ENCODE measurements around the gene ZNF560. TPM values are rescaled to one million over a fixed set of nuclear protein-coding genes. Genes with fewer than 3 reads are reported as not detected.

Gene ZNF560
- total RNA-seq, 1 donor from 2014 or later, result 0.52 TPM

- H3K4me3 ChIP-seq (ENCODE audit: low read length in 3 of 3), result peak overlapping the region in 2 of 3 donors; percentile 32 to 38
- H3K9ac ChIP-seq (ENCODE audit: low read depth in 1 of 3, low read length in 3 of 3), result no peak overlapping the region
- no peak overlapping the region for H3K27ac ChIP-seq (ENCODE audit: low read depth, low read length)
- peaks cover 48 to 57% (median 51%) of the 10 kb centered on the region in 3 donors for H3K9me3 ChIP-seq (ENCODE audit: control insufficient read depth in 3 of 3, low read length in 3 of 3)
- H3K36me3 ChIP-seq (ENCODE audit: control insufficient read depth in 3 of 3, insufficient read depth in 3 of 3, low read length in 3 of 3), result peaks cover 36 to 44% (median 41%) of the 10 kb centered on the region in 3 donors
- no peaks in the 10 kb centered on the region for H3K27me3 ChIP-seq (ENCODE audit: control insufficient read depth in 3 of 3, insufficient read depth in 3 of 3, low read length in 3 of 3)
- H3K4me1 ChIP-seq (ENCODE audit: control insufficient read depth in 3 of 3, insufficient read depth in 3 of 3, low read length in 3 of 3), result no peaks in the 10 kb centered on the region
Observed at GRCh38 chr19:9523885-9524474, 25.6 kb upstream of the ZNF560 start.

- Histone ChIP-seq H3K9me3 (ENCODE audit: control insufficient read depth in 3 of 3, low read length in 3 of 3) (peaks cover 2 to 18% (median 6%) of the 10 kb centered on the region in 3 donors), H3K4me3 (ENCODE audit: low read length in 3 of 3) (no peak overlapping the region), H3K27ac (ENCODE audit: low read depth, low read length) (no peak overlapping the region), H3K9ac (ENCODE audit: low read depth in 1 of 3, low read length in 3 of 3) (no peak overlapping the region), H3K4me1 (ENCODE audit: control insufficient read depth in 3 of 3, insufficient read depth in 3 of 3, low read length in 3 of 3) (no peaks in the 10 kb centered on the region), H3K27me3 (ENCODE audit: control insufficient read depth in 3 of 3, insufficient read depth in 3 of 3, low read length in 3 of 3) (no peaks in the 10 kb centered on the region), H3K36me3 (ENCODE audit: control insufficient read depth in 3 of 3, insufficient read depth in 3 of 3, low read length in 3 of 3) (no peaks in the 10 kb centered on the region)
Observed at GRCh38 chr19:9507285-9507684, 8.9 kb upstream of the ZNF560 start.

DNA sequence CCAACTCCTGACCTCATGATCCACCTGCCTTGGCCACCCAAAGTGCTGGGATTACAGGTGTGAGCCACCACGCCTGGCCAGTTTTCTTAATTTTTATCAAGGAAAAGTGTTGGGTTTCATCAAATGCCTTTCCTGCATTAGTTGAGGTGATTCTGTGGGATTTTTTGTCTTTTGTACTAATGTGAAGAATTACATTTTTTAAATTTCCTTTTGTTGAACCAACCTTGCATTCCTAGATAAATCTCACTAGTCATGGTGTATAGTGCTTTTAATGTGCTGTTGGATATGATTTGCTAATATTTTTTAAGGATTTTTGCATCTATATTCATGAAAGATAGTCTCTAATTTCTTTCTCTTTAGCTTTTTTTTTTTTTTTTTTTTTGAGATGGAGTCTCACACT is 2.4 kb upstream of the ZNF560 start:
- Histone ChIP-seq H3K4me3 (ENCODE audit: low read length in 3 of 3) (no peak overlapping the region), H3K36me3 (ENCODE audit: control insufficient read depth in 3 of 3, insufficient read depth in 3 of 3, low read length in 3 of 3) (no peaks in the 10 kb centered on the region), H3K27me3 (ENCODE audit: control insufficient read depth in 3 of 3, insufficient read depth in 3 of 3, low read length in 3 of 3) (no peaks in the 10 kb centered on the region), H3K9ac (ENCODE audit: low read depth in 1 of 3, low read length in 3 of 3) (no peak overlapping the region), H3K4me1 (ENCODE audit: control insufficient read depth in 3 of 3, insufficient read depth in 3 of 3, low read length in 3 of 3) (no peaks in the 10 kb centered on the region), H3K9me3 (ENCODE audit: control insufficient read depth in 3 of 3, low read length in 3 of 3) (peaks cover 8 to 10% (median 9%) of the 10 kb centered on the region in 3 donors), H3K27ac (ENCODE audit: low read depth, low read length) (no peak overlapping the region)

DNA sequence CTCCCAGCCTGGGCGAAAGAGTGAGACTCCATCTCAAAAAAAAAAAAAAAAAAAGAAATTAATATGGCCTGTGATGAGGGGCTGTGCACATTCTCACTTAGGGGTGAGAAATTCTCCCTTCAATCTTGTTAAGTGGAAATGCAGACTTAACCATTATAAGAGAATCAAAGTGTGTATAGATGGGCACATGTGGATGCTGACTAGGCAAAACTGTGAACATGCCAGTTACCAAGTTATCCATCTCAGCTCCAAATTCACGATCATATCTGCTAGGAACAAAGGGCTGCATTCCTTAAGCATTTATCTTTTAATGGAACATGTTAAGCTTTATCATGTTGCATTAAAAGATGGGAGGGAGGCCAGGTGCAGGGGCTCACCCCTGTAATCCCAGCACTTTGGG is 4.3 kb downstream of the ZNF560 start:
- Histone ChIP-seq H3K4me3 (ENCODE audit: low read length in 3 of 3) (no peak overlapping the region), H3K9ac (ENCODE audit: low read depth in 1 of 3, low read length in 3 of 3) (no peak overlapping the region), H3K36me3 (ENCODE audit: control insufficient read depth in 3 of 3, insufficient read depth in 3 of 3, low read length in 3 of 3) (no peaks in the 10 kb centered on the region), H3K27ac (ENCODE audit: low read depth, low read length) (no peak overlapping the region), H3K27me3 (ENCODE audit: control insufficient read depth in 3 of 3, insufficient read depth in 3 of 3, low read length in 3 of 3) (no peaks in the 10 kb centered on the region), H3K4me1 (ENCODE audit: control insufficient read depth in 3 of 3, insufficient read depth in 3 of 3, low read length in 3 of 3) (no peaks in the 10 kb centered on the region), H3K9me3 (ENCODE audit: control insufficient read depth in 3 of 3, low read length in 3 of 3) (peaks cover 6 to 12% (median 7%) of the 10 kb centered on the region in 3 donors)

DNA sequence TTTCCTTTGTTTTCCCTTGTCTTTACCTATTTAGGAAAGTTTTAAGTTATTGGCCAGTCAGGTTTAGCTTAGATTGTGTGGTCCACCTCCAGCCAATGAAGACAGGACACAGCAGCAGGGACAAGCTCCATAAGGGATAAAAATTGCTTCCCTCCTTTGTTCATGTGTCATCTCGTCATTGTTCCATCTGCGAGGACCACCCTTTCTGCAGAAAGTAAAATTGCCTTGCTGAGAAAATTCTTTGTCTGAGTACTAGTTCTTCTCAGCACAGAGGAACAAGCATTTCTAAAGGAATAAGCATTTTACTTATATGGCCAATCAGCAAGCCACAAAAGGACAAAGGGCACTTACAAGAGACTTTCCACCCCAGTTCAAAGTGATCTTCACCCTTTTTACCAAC is 11.4 kb downstream of the ZNF560 start:
- Histone ChIP-seq H3K36me3 (ENCODE audit: control insufficient read depth in 3 of 3, insufficient read depth in 3 of 3, low read length in 3 of 3) (no peaks in the 10 kb centered on the region), H3K9me3 (ENCODE audit: control insufficient read depth in 3 of 3, low read length in 3 of 3) (peaks cover 0 to 18% (median 8%) of the 10 kb centered on the region in 3 donors), H3K4me3 (ENCODE audit: low read length in 3 of 3) (no peak overlapping the region), H3K27me3 (ENCODE audit: control insufficient read depth in 3 of 3, insufficient read depth in 3 of 3, low read length in 3 of 3) (no peaks in the 10 kb centered on the region), H3K4me1 (ENCODE audit: control insufficient read depth in 3 of 3, insufficient read depth in 3 of 3, low read length in 3 of 3) (no peaks in the 10 kb centered on the region), H3K27ac (ENCODE audit: low read depth, low read length) (no peak overlapping the region), H3K9ac (ENCODE audit: low read depth in 1 of 3, low read length in 3 of 3) (no peak overlapping the region)

GRCh38 chr19:9485140-9485539 is 13.3 kb downstream of the ZNF560 start:
- H3K9me3 ChIP-seq (ENCODE audit: control insufficient read depth in 3 of 3, low read length in 3 of 3), result peaks cover 0 to 18% (median 8%) of the 10 kb centered on the region in 3 donors
- H3K4me1 ChIP-seq (ENCODE audit: control insufficient read depth in 3 of 3, insufficient read depth in 3 of 3, low read length in 3 of 3), result no peaks in the 10 kb centered on the region
- H3K4me3 ChIP-seq (ENCODE audit: low read length in 3 of 3), result no peak overlapping the region
- H3K27me3 ChIP-seq (ENCODE audit: control insufficient read depth in 3 of 3, insufficient read depth in 3 of 3, low read length in 3 of 3), result no peaks in the 10 kb centered on the region
- no peak overlapping the region for H3K9ac ChIP-seq (ENCODE audit: low read depth in 1 of 3, low read length in 3 of 3)
- H3K36me3 ChIP-seq (ENCODE audit: control insufficient read depth in 3 of 3, insufficient read depth in 3 of 3, low read length in 3 of 3), result no peaks in the 10 kb centered on the region
- no peak overlapping the region for H3K27ac ChIP-seq (ENCODE audit: low read depth, low read length)

- H3K9me3 ChIP-seq (ENCODE audit: control insufficient read depth in 3 of 3, low read length in 3 of 3), result peaks cover 5 to 7% (median 6%) of the 10 kb centered on the region in 3 donors
- no peaks in the 10 kb centered on the region for H3K4me1 ChIP-seq (ENCODE audit: control insufficient read depth in 3 of 3, insufficient read depth in 3 of 3, low read length in 3 of 3)
- no peaks in the 10 kb centered on the region for H3K36me3 ChIP-seq (ENCODE audit: control insufficient read depth in 3 of 3, insufficient read depth in 3 of 3, low read length in 3 of 3)
- H3K9ac ChIP-seq (ENCODE audit: low read depth in 1 of 3, low read length in 3 of 3), result no peak overlapping the region
- H3K27ac ChIP-seq (ENCODE audit: low read depth, low read length), result no peak overlapping the region
- no peaks in the 10 kb centered on the region for H3K27me3 ChIP-seq (ENCODE audit: control insufficient read depth in 3 of 3, insufficient read depth in 3 of 3, low read length in 3 of 3)
- no peak overlapping the region for H3K4me3 ChIP-seq (ENCODE audit: low read length in 3 of 3)
Observed at GRCh38 chr19:9474975-9475374, 23.4 kb downstream of the ZNF560 start.

- no peaks in the 10 kb centered on the region for H3K4me1 ChIP-seq (ENCODE audit: control insufficient read depth in 3 of 3, insufficient read depth in 3 of 3, low read length in 3 of 3)
- no peak overlapping the region for H3K4me3 ChIP-seq (ENCODE audit: low read length in 3 of 3)
- H3K27me3 ChIP-seq (ENCODE audit: control insufficient read depth in 3 of 3, insufficient read depth in 3 of 3, low read length in 3 of 3), result no peaks in the 10 kb centered on the region
- H3K27ac ChIP-seq (ENCODE audit: low read depth, low read length), result no peak overlapping the region
- H3K36me3 ChIP-seq (ENCODE audit: control insufficient read depth in 3 of 3, insufficient read depth in 3 of 3, low read length in 3 of 3), result no peaks in the 10 kb centered on the region
- peaks cover 4 to 29% (median 6%) of the 10 kb centered on the region in 3 donors for H3K9me3 ChIP-seq (ENCODE audit: control insufficient read depth in 3 of 3, low read length in 3 of 3)
- no peak overlapping the region for H3K9ac ChIP-seq (ENCODE audit: low read depth in 1 of 3, low read length in 3 of 3)
Observed at GRCh38 chr19:9467161-9467560, 31.3 kb downstream of the ZNF560 start.

GRCh38 chr19:9461938-9462337 is 36.5 kb downstream of the ZNF560 start:
- Histone ChIP-seq H3K36me3 (ENCODE audit: control insufficient read depth in 3 of 3, insufficient read depth in 3 of 3, low read length in 3 of 3) (no peaks in the 10 kb centered on the region), H3K27ac (ENCODE audit: low read depth, low read length) (no peak overlapping the region), H3K4me3 (ENCODE audit: low read length in 3 of 3) (no peak overlapping the region), H3K4me1 (ENCODE audit: control insufficient read depth in 3 of 3, insufficient read depth in 3 of 3, low read length in 3 of 3) (no peaks in the 10 kb centered on the region), H3K27me3 (ENCODE audit: control insufficient read depth in 3 of 3, insufficient read depth in 3 of 3, low read length in 3 of 3) (no peaks in the 10 kb centered on the region), H3K9me3 (ENCODE audit: control insufficient read depth in 3 of 3, low read length in 3 of 3) (peaks cover 4 to 17% (median 7%) of the 10 kb centered on the region in 3 donors), H3K9ac (ENCODE audit: low read depth in 1 of 3, low read length in 3 of 3) (no peak overlapping the region)

DNA sequence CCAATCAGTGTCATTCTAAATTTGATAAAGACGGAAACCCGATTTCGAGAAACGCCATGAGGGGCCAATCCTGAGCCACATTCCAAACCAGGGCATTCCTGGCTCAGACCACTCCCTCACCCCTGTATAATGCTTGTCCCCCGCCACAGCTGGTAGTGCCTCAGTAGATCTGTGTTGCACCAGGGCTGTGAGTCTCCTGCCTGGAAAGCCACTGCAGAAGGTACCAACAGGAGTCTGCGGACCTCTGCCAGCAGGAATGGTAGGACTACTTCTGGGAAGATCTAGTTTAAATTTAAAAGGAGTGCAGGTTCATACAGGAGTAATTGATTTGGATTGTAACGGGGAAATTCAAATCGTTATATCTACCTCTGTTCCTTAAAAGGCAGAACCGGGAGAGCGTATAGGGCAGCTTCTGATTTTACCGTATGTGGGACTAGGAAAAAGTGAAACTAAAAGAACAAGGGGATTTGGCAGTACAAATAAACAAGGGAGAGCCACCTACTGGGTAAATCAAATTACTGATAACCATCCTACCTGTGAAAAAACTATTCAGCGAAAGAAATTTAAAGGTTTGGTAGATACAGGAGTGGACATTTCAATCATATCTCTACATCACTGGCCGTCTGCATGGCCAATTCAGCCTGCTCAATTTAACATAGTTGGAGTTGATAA is 42.3 kb downstream of the ZNF560 start:
- Histone ChIP-seq H3K9ac (ENCODE audit: low read depth in 1 of 3, low read length in 3 of 3) (no peak overlapping the region), H3K27me3 (ENCODE audit: control insufficient read depth in 3 of 3, insufficient read depth in 3 of 3, low read length in 3 of 3) (no peaks in the 10 kb centered on the region), H3K4me3 (ENCODE audit: low read length in 3 of 3) (no peak overlapping the region), H3K27ac (ENCODE audit: low read depth, low read length) (no peak overlapping the region), H3K36me3 (ENCODE audit: control insufficient read depth in 3 of 3, insufficient read depth in 3 of 3, low read length in 3 of 3) (no peaks in the 10 kb centered on the region), H3K4me1 (ENCODE audit: control insufficient read depth in 3 of 3, insufficient read depth in 3 of 3, low read length in 3 of 3) (no peaks in the 10 kb centered on the region), H3K9me3 (ENCODE audit: control insufficient read depth in 3 of 3, low read length in 3 of 3) (peaks cover 5 to 11% (median 8%) of the 10 kb centered on the region in 3 donors)
